Activated B cell treated with CpG ODN at 0.5 μM for 24 hours (primary cell): Measurements from ENCODE around the gene HBM. TPM values are rescaled to one million over a fixed set of nuclear protein-coding genes. Genes with fewer than 3 reads are reported as not detected.
"Not testable (repeated sequence)": the region's sequence is repeated elsewhere in the genome, so short reads cannot be mapped to it uniquely, and the experiment has no call there.

Experiments
- ATAC-seq: fragments of 200-7000 bp; cut with Tn5 transposase; one replicate; pipeline ENCODE4 v1.10.0; 2021; ENCODE audit warnings: low read depth, mild to moderate bottlenecking, moderate library complexity
- CTCF ChIA-PET: fragments of 350-600 bp; sonication (Branson Sonifier 250); formaldehyde crosslinking; loops from one replicate; lab custom pipeline; 2021; ENCODE audit warnings: antibody characterized with exemption; lab: Charles Lee
- POLR2A ChIA-PET: fragments of 350-600 bp; sonication (Branson Sonifier 250); formaldehyde crosslinking; loops from one replicate; lab custom pipeline; 2021; ENCODE audit warnings: antibody characterized with exemption; lab: Charles Lee
- DNase-seq: peaks from one replicate; pipeline ENCODE4 v3.0.0; 2022
- H3K27ac Mint-ChIP-seq: one replicate; pipeline ENCODE4 v1.8.0; 2020; ENCODE audit warnings: mixed read lengths
- H3K27me3 Mint-ChIP-seq: one replicate; pipeline ENCODE4 v1.8.0; 2021; ENCODE audit warnings: mixed read lengths
- H3K36me3 Mint-ChIP-seq: one replicate; pipeline ENCODE4 v1.8.0; 2021; ENCODE audit warnings: low read depth, mixed read lengths
- H3K4me1 Mint-ChIP-seq: one replicate; pipeline ENCODE4 v1.8.0; 2021; ENCODE audit warnings: mixed read lengths
- H3K4me3 Mint-ChIP-seq: one replicate; pipeline ENCODE4 v1.8.0; 2020; ENCODE audit warnings: mild to moderate bottlenecking, mixed read lengths
- H3K9me3 Mint-ChIP-seq: one replicate; pipeline ENCODE4 v1.8.0; 2020; ENCODE audit warnings: mixed read lengths
- intact Hi-C: fragments of 100-400 bp; cut with micrococcal nuclease; formaldehyde crosslinking; loops from one replicate; pipeline ENCODE4 v1.15.1; 2024
- total RNA-seq: library from RNA; stranded (reverse); gene quantifications from 2 replicates; pipeline ENCODE4 v1.2.3, GENCODE V29; 2022
- TF ChIP-seq, protein P1 (sequence below): fragments of 200-600 bp; IDR thresholded peaks from one replicate; pipeline ENCODE4 v1.8.0; 2022; ENCODE audit warnings: antibody characterized with exemption, mild to moderate bottlenecking

HBM gene
- total RNA-seq, 1 donor from 2014 or later: not detected

DNA sequence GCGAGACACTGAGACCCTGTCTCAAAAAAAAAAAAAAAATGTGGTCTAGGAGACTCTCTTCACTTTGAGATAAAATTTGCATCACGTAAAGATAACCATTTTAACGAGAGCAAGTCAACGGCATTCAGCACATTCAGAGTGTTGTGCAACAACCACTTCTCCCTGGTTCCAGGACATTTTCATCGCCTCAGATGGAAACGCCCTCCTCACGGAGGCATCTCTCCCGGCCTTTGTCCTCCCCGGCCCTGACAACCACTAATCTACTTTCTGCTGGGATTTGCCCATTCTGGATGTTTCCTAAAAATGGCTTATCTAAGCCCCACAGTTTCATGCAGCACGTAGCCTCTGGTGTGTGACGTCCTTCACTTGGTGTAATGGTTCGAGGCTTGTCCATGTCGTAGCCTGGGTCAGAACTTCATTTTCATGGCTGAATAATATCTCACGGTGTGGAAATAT, 21.0 kb upstream of the HBM start:
- Mint-ChIP-seq H3K9me3 (no peaks in the 10 kb centered on the region), H3K4me1 (no peaks in the 10 kb centered on the region), H3K27me3 (peaks cover 18% of the 10 kb centered on the region), H3K4me3 (no peak overlapping the region), H3K27ac (no peak overlapping the region), H3K36me3 (no peaks in the 10 kb centered on the region)
- ChIA-PET CTCF (no interaction called here), POLR2A (no interaction called here)
- ATAC-seq: no peak
- intact Hi-C loops: no loop called here
- DNase-seq: no peak
- TF ChIP-seq, protein P1, sequence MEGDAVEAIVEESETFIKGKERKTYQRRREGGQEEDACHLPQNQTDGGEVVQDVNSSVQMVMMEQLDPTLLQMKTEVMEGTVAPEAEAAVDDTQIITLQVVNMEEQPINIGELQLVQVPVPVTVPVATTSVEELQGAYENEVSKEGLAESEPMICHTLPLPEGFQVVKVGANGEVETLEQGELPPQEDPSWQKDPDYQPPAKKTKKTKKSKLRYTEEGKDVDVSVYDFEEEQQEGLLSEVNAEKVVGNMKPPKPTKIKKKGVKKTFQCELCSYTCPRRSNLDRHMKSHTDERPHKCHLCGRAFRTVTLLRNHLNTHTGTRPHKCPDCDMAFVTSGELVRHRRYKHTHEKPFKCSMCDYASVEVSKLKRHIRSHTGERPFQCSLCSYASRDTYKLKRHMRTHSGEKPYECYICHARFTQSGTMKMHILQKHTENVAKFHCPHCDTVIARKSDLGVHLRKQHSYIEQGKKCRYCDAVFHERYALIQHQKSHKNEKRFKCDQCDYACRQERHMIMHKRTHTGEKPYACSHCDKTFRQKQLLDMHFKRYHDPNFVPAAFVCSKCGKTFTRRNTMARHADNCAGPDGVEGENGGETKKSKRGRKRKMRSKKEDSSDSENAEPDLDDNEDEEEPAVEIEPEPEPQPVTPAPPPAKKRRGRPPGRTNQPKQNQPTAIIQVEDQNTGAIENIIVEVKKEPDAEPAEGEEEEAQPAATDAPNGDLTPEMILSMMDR: no peak

DNA sequence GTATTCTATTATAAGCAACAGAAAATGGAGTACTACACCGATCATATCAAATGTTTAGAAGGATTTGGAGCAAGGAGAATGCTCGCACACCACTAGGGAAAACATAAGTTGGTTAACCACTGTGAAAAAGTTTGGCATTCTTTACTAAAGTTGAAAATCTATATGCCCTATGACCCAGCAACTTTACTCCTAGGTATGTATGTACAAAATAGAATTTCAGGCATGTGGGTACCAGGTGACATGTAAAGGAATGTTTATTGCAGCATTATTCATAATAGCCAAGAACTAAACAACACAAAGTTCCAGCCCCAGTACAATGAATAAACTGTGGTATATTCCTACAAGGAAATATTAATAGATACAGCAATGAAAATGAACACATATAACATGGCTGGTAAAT, 19.1 kb upstream of the HBM start:
- Mint-ChIP-seq H3K27ac (no peak overlapping the region), H3K36me3 (no peaks in the 10 kb centered on the region), H3K4me1 (no peaks in the 10 kb centered on the region), H3K4me3 (no peak overlapping the region), H3K9me3 (no peaks in the 10 kb centered on the region), H3K27me3 (peaks cover 22% of the 10 kb centered on the region)
- intact Hi-C loops: no loop called here
- no peak for ATAC-seq
- DNase-seq: no peak
- TF ChIP-seq, protein P1: no peak
- CTCF ChIA-PET: no interaction called here
- POLR2A ChIA-PET: no interaction called here

DNA sequence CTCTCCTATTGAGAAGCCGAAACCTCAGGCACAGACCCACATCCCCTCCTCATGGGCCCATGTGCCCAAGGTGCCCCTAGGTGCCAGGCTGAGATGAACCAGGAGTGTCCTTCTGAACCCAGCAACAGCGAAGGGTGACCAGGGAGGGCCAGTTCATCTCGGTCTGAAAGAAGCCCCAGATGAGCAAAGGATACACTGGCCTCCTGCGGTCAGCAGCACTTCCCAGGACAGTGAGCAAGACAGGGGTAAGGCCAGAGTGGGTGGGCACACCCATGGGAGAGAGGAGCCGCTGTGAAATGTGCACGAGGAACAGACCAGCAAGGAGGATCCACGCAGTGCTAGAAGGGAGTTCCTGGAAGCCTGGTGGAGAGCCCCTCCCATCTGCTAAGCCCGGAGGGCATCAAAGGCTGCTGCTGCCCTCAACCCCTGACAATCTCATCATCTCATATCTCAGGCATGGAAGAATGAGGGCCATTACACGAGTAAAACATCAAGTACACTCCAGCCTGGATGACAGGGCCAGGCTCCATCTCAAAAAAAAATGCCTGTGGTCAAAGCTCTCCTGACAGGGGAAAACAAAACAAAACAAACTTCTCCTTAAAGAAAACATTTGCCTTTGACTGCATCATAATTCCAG, 16.6 kb upstream of the HBM start:
- Mint-ChIP-seq H3K4me3 (no peak overlapping the region), H3K9me3 (no peaks in the 10 kb centered on the region), H3K27me3 (peaks cover 24% of the 10 kb centered on the region), H3K4me1 (no peaks in the 10 kb centered on the region), H3K27ac (no peak overlapping the region), H3K36me3 (no peaks in the 10 kb centered on the region)
- ChIA-PET CTCF (no interaction called here), POLR2A (no interaction called here)
- DNase-seq: no peak
- intact Hi-C loops: no loop called here
- TF ChIP-seq, protein P1: no peak
- ATAC-seq: no peak

DNA sequence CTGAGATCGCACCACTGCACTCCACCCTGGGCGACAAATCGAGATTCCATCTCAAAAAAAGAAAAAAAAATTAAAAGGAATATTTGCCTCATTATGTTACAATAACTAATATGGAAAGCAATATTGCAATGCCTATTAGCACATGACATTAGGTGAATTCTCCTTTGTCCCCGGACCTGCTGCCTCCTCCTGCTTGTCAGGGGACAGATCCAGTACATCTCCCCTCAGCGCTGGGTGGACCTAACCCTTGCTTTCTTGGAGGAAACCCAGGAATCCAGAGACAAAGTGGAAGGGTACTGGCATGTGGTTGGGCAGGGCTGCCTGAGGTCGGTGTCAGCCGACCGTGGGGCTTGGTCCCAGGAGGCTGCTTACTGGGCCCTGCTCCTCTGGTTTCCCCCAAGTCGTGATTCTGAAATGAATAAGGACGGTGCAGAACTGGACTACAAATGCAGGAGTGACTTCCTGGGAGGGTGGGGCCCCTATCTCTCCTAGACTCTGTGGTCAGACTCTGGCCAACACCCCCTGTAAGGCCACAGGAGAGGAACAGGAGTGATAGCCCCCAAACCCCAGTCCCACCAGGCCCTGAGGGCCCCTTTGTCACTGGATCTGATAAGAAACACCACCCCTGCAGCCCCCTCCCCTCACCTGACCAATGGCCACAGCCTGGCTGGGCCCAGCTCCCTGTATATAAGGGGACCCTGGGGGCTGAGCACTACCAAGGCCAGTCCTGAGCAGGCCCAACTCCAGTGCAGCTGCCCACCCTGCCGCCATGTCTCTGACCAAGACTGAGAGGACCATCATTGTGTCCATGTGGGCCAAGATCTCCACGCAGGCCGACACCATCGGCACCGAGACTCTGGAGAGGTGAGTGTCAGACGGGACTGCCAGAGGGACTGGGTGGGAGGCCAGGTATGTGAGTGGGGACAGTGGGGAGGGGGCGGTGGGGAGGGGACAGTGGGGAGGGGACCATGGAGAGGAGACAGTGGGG, 13.3 kb upstream of the HBM start, which contains the start of gene HBZ:
Gene HBZ, plus strand, starts transcription at position 504 of the 988 bp plus-strand sequence. Its CDS starts 266 bp downstream, at position 770.
- Mint-ChIP-seq H3K4me3 (peak within 1 kb of the TSS; percentile 53), H3K27ac (no peak within 1 kb of the TSS), H3K27me3 (peaks cover 31% of the 10 kb centered on the region), H3K4me1 (peaks cover 9% of the 10 kb centered on the region), H3K36me3 (no peaks in the 10 kb centered on the region), H3K9me3 (no peaks in the 10 kb centered on the region)
- ChIA-PET CTCF (no interaction called here), POLR2A (interaction anchor here (1.2 kb wide), 1 partner anchor 13 kb away, joined by 4 read pairs; no protein-coding TSS in a partner anchor)
- ATAC-seq (no peak), DNase-seq (no peak)
- TF ChIP-seq, protein P1: no peak
- intact Hi-C loops: no loop called here

DNA sequence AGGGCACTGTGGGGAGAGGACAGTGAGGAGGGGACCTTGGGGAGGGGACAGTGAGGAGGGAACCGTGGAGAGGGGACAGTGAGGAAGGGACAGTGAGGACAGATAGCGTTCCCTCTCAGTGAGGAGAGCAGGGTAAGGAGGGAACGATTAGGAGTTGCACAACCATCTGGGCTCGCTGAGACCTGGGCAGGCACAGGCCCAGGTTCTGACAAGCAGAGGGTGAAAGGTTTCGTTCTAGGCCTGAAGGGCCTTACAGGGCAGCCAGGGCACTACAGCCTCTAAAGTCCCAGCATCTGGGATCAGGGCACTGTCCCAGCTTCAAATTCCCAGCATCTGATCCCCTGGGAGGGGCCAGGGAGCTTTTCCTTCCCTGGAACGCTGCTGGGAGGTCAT, 12.7 kb upstream of the HBM start:
- peaks cover 35% of the 10 kb centered on the region for H3K27me3 Mint-ChIP-seq
- DNase-seq, POLR2A ChIA-PET, ATAC-seq, intact Hi-C loops, CTCF ChIA-PET, H3K27ac Mint-ChIP-seq, H3K36me3 Mint-ChIP-seq, H3K4me3 Mint-ChIP-seq, H3K9me3 Mint-ChIP-seq, H3K4me1 Mint-ChIP-seq: not testable (repeated sequence)

DNA sequence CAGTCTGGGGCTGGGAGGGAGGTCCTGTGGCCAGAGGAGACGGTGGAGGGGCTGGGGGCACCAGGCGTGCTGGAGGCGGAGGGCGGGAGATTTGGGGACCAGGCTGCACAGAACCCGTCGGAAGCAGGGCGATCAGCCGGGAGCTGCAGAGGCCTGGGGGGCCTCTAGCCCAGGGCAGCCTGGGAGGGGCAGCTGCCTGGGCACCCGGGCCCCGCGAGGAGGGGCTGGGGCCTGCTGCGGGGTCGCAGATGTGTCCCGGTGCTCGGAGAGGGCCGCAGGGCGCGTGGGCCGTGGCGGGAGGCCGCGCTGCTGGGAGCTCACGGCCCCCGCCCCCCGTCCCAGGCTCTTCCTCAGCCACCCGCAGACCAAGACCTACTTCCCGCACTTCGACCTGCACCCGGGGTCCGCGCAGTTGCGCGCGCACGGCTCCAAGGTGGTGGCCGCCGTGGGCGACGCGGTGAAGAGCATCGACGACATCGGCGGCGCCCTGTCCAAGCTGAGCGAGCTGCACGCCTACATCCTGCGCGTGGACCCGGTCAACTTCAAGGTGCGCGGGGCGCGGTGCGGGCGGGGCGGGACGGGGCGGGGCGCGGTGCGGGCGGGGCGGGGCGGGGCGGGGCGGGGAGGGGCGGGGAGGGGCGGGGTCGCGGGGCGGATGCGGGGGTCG, 12.1 kb upstream of the HBM start:
- H3K4me3 Mint-ChIP-seq, CTCF ChIA-PET, H3K4me1 Mint-ChIP-seq, intact Hi-C loops, DNase-seq, POLR2A ChIA-PET, H3K36me3 Mint-ChIP-seq, H3K9me3 Mint-ChIP-seq, H3K27ac Mint-ChIP-seq: not testable (repeated sequence)
- peak; percentile 57 for ATAC-seq
- peaks cover 37% of the 10 kb centered on the region for H3K27me3 Mint-ChIP-seq
